Heart left ventricle (tissue), 13 donors: Measurements from ENCODE around the gene ALPL.

Experiments
- POLR2A ChIP-seq, 2 donors: fragments of 450-650 bp; IDR thresholded peaks; one replicate each; pipeline ENCODE4 v1.6.1; 2017; ENCODE audit warnings: antibody characterized with exemption in 2 of 2, mild to moderate bottlenecking in 2 of 2, moderate library complexity in 2 of 2
- TF ChIP-seq, protein P1 (sequence below), 12 donors: fragments of 200-600 bp; sonication (generic) in 4 of 12; IDR thresholded peaks; one replicate each; pipeline versions ENCODE4 v1.5.0 to v1.8.0; 2018 to 2022; ENCODE audit warnings: antibody characterized with exemption in 12 of 12, mild to moderate bottlenecking in 5 of 12
- donor health status: ischemic (EF 13 %, LVEDD 7.1; RV severe dilation, severe dysfunction).
- donor health status: DM: no; HTN: yes; CAD: no.
- donor health status: DM: no; HTN: no; CAD: no.
- donor health status: ischemic (EF 25% LVEDD 6.9; RV normal size, moderate dysfunction).
- donor health status: ischemic (EF 25% LVEDD 5.7; RV mildly dilated, moderate dysfunction).
- donor health status: ischemic (EF 35%, LVEDD 5.7; RV mildly dilated, moderate dysfunction).
- donor health status: nonischemic (EF 11% LVEDD 7.7; RV severe dilation, severe dysfunction).
- donor health status: DM: yes; HTN: yes; CAD: no.
- donor health status: PGD.
- donor health status: ischemic (EF 29% LVEDD 5.4; RV normal size, mild dysfunction).
- donor health status: nonischemic (EF 23%, LVEDD 6.1; RV moderate dilation, normal function).

DNA sequence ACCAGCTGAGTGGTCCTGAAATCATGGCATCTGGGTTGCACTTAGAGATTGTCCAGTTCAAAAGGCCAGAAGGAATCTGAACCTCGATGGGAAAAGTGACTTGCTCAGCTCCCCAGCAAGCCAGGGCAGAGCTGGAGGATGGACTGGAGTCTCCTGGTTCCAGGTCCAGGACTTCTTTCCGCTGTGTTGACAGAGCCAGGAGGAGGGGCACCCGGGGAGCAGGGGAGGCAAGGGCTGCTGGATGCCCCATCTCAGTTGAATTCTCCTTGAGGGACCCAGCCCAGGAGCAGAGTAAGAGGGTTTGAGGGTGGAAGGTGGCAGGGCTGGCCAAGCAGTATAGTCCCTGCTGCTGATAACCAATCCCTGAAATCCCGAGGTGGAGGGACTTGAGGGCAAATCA lies 2.4 kb upstream of the ALPL start:
- TF ChIP-seq, protein P1, sequence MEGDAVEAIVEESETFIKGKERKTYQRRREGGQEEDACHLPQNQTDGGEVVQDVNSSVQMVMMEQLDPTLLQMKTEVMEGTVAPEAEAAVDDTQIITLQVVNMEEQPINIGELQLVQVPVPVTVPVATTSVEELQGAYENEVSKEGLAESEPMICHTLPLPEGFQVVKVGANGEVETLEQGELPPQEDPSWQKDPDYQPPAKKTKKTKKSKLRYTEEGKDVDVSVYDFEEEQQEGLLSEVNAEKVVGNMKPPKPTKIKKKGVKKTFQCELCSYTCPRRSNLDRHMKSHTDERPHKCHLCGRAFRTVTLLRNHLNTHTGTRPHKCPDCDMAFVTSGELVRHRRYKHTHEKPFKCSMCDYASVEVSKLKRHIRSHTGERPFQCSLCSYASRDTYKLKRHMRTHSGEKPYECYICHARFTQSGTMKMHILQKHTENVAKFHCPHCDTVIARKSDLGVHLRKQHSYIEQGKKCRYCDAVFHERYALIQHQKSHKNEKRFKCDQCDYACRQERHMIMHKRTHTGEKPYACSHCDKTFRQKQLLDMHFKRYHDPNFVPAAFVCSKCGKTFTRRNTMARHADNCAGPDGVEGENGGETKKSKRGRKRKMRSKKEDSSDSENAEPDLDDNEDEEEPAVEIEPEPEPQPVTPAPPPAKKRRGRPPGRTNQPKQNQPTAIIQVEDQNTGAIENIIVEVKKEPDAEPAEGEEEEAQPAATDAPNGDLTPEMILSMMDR (IDR thresholded peaks at IDR 0.05): no peak
- no peak for TF ChIP-seq POLR2A (IDR thresholded peaks at IDR 0.05)
